ENCODE data around the gene OR52N2.

Gene OR52N2

DNA sequence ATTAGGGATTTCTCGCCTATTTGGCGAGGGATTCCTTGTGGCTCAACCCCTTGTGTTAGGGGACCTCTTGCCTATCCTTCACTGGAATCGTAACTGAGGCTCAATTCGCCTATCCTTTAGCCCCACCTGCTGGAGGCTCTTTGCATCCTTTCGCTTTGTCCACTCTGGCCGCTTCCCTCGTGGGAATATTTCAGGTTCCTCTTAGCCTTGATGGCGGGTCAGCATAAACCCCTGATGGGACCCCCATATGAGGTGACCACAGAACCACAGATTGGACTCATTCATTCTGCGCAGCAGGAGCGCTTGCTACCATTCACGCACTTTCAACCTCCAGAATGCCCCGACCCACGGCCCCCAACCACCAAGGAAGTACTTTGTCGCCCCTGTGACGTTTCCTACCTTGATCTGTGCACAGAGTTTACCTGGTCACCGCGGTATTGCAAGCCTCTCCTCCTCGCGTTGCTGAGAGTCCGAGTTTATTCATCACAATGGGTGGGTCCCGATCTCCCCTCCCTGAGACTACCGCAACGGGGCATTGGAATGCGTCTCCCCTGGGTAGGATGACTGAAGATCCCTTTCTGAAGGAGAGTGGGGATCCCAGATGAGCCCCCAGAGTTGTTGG lies at the start of gene OR52N2:
TSS of gene OR52N2 (plus strand) at position 425 of the 622 bp plus-strand sequence. CDS start 11,412 bp downstream, outside the sequence.
- DNase-seq (ENCODE audit: low read depth in 2 of 2), result peak; percentile 38

GRCh38 chr11:5767056-5767455 lies 41.7 kb upstream of the OR52N2 start:
- DNase-seq (ENCODE audit: low read depth in 2 of 2), result no peak

DNA sequence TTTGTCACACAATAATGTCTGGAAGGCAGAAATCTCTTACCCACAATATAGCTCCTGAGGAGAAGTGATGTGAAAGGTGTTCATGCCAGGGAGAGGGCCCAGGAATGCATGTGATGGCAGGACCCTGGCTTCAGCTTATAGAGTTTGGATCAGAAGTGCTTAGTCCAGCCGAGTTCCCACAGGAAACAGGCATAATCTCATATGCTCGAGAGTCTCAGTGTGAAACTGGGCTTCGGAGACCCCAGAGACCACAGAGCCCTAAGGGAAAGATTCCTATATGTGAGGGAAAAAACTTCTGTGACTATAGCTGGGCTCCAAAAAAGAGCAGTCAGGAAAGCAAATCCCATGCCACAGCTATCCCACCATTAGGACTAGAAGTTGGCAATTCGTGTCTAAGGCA lies 25.5 kb upstream of the OR52N2 start, which contains the start of gene OR52N5:
TSS of gene OR52N5 (minus strand) at position 101 of the 400 bp plus-strand sequence. CDS start 4,721 bp downstream, outside the sequence.
- DNase-seq (ENCODE audit: low read depth in 2 of 2), result no peak

DNA sequence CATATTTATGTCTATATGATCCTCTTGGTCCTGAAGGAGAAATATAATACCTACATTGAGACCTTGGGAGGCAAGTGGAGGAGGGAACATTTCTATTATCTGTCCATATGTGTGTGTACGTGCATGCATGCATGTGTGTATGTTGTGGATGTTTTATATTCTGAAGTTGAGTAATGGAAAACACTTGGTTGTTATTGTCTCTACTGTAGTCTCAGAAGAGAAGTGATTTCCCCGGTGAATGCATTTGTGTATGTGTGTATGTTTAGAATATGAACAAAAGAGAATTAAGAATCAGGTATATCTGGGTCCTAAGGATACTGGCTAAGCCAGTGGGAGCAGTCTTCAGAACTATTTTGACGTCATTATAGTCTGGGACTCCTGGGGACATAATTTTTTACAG lies 17.6 kb upstream of the OR52N2 start, which contains the start of gene OR52N1:
TSS of gene OR52N1 (minus strand) at position 101 of the 400 bp plus-strand sequence. CDS start 2,449 bp downstream, outside the sequence.
- no peak for DNase-seq (ENCODE audit: low read depth in 2 of 2)

- no peak for DNase-seq (ENCODE audit: low read depth in 2 of 2)
These were observed 12.2 kb upstream of the OR52N2 start for GRCh38 chr11:5796541-5796940.

- DNase-seq (ENCODE audit: low read depth in 2 of 2), result no peak
These were observed 4.7 kb upstream of the OR52N2 start for GRCh38 chr11:5803982-5804381.

DNA sequence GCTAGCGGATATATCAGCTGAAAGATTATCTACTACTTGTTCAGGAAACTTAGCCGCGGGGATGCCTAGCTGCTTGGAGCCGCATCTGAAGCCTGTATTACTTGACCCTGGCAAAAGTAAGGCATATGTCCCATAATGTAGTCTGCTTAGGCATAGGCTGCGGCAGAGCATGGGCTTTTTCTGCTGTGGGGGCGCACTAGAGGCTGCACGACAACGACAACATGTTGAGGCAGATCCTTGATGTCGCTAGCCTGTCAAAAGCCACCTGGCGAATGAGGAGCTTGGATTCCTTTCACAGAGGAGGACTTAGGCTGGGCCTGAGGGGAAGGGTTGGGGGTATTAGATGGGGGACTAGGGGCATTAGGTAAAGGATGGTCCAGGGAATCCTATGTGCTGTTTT lies 1.1 kb upstream of the OR52N2 start:
- DNase-seq (ENCODE audit: low read depth in 2 of 2), result no peak

DNA sequence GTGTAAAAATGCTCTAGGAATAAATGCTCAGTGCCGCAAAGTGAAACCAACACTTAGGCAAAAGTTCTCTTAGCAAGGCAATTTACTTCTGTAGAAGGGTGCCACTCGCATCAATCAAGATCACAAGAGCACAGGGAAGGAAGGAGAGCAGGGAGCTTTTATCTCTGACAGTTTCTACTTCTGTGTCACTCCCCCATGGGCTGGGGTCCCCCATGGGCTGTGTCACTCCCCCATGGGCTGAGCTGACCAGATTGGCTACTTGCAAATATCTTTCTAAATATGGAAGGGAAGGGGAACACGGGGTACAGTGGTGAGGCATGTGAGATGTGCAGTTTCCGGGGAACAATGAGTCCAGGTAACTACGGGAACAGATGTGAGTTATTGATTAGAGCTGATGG lies 397 bp downstream of the OR52N2 start:
- no peak for DNase-seq (ENCODE audit: low read depth in 2 of 2)

- no peak for DNase-seq (ENCODE audit: low read depth in 2 of 2)
These were observed 1.4 kb downstream of the OR52N2 start for GRCh38 chr11:5809905-5810795.

- no peak for DNase-seq (ENCODE audit: low read depth in 2 of 2)
These were observed 6.8 kb downstream of the OR52N2 start for GRCh38 chr11:5815534-5815933.

DNA sequence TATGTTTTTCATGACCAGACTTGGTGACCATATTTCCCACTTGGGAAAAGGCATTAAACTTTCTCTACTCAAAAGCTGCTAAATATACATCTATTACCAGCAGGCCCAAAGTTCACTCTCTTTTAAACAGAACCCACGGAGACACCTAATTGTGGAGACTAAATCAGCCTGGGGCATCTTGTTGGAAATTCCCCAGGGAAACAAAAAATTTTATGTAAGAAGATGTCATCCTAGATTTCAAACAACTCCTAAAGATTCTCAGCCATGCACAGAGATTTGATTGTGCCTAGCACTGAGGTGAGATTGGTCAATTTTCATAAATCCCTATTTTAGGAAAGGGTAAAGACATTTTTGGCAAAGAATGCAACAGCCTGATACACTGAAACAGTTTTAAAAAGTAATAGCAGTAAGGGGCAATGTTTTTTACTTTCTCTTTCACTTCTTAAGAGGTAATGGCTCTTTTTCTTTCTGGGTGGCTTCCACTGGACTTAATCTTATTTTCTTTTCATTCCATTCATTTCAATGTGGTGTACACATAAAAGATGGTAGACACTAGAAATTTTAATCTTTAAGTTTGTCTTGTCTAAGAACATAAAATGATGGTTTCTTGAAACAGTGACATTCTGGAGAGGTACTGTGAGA lies 9.6 kb downstream of the OR52N2 start:
- no peak for DNase-seq (ENCODE audit: low read depth in 2 of 2)

DNA sequence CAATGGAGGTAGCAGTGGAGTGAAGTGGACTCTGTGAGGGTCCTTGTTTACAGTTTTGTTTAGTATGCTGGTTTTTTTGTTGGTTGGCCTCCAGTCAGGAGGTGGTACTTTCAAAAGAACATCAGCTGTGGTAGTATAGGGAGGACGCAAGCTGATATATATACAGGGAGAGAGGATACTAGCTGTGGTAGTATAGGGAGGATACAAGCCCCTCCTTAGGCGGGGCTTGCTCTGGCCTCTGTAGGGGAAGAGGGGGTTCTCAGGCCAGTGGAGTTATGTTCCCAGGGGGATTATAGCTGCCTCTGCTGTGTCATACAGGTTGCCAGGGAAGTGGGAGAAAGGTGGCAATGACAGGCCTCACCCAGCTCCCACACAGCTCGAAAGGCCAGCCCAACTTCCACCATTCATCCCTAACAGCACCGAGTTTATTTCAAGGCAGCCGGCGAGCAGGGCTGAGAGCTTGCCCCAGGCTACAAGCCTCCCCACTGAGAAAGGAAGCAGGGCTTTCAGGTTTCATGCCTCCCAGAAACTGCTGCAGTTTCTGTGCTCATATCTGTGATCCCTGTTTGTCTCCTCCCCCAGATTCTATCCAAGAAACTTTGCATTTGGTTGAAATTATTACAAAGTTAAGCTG lies 22.6 kb downstream of the OR52N2 start:
- DNase-seq (ENCODE audit: low read depth in 2 of 2), result no peak

DNA sequence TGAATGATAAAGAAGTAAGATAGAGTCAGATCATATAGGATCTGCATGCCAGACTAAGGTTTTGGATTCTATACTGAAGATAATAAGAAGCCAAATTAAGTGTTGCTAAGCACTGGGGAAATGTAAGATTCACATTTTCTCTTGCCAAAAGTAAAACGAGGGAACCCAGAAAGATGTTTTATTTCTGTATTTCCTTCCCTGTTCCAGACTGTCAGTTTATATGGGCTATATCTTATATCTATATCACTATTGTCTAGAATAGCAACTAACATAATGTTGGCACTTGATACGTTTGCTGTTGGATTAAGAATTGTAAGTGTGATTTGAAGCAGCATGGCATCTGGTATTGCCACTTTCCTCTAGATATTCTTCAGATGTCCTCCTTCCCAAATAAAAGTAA lies 24.7 kb downstream of the OR52N2 start:
- no peak for DNase-seq (ENCODE audit: low read depth in 2 of 2)

DNA sequence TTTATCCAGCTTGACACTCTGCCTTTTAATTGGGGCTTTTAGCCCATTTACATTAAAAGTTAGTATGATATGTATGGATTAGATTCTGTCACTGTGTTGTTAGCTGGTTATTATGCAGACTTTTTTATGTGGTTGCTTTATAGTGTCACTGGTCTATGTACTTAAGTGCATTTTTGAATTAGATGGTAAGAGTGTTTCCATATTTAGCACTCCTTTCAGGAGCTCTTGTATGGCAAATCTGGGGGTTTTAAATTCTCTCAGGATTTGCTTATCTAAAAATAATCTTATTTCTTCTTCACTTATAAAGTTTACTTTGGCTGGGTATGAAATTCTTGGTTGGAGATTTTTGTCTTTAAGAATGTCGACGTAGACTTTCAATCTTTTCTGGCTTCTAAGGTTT lies 29.0 kb downstream of the OR52N2 start:
- DNase-seq (ENCODE audit: low read depth in 2 of 2), result no peak

- DNase-seq (ENCODE audit: low read depth in 2 of 2), result no peak
These were observed 33.1 kb downstream of the OR52N2 start, which contains the start of gene OR52E6 for GRCh38 chr11:5841797-5842196. TSS of gene OR52E6 (minus strand) at chr11:5841897. CDS start at chr11:5841897, 0 bp downstream.

DNA sequence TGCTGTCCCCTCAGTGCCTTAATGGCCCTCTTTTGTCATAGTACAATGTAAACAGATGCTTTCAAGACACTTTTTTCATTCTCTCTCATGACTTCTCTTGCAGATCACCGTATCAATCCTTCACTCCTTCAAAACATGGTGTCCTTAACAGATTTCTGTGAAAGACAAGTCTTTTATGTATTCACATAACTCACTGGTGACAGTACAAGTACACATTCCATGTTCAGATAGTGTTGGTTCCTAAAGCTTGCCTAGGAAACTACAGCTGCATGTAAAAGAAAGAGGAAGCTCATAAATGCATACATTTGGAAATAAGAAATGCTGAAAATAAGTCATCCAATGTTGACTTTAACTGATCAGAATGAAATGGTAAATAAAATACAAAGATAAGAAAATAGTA lies 38.0 kb downstream of the OR52N2 start:
- no peak for DNase-seq (ENCODE audit: low read depth in 2 of 2)

DNA sequence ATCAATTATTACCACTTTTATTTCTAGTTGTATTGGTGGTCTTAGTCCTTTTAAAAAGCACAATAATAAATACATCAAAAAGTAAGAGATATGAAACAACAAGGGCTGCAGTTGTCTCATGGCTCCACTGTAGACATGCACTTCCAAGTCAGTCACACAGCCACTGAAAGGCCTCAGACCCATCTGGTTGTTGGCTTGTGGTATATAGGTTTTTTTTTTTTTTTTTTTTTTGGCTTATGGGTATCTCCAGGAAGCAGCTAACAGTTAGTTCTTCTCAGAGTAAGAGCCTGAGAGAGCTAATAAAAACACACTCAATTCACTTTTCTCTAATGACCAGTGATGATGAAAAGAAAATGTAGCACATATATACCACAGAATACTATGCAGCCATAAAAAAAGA lies 39.0 kb downstream of the OR52N2 start:
- no peak for DNase-seq (ENCODE audit: low read depth in 2 of 2)

GRCh38 chr11:5851002-5851401 lies 42.3 kb downstream of the OR52N2 start:
- no peak for DNase-seq (ENCODE audit: low read depth in 2 of 2)

GRCh38 chr11:5857590-5857989 lies 48.9 kb downstream of the OR52N2 start, which contains the start of gene OR52E8:
TSS of gene OR52E8 (minus strand) at chr11:5857690. CDS start at chr11:5857690, 0 bp downstream.
- DNase-seq (ENCODE audit: low read depth in 2 of 2), result no peak

DNA sequence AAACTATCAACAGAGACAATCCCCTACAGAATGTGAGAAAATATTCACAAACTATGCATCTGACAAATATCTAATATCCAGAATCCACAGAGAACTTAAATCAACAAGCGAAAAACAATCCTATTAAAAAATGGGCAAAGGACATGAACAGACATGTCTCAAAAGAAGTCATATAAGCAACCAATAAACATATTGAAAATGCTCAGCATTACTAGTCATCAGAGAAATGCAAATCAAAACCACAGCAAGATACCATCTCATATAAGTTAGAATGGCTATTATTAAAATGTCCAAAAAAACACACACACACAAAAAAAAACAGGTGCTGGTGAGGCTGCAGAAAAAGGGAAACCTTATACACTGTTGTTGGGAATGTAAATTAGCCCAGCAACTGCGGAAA lies 57.1 kb downstream of the OR52N2 start:
- DNase-seq (ENCODE audit: low read depth in 2 of 2), result no peak
